GM23248 (cell line): ENCODE measurements around the gene ETFA. TPM values are rescaled to one million over a fixed set of nuclear protein-coding genes. Genes with fewer than 3 reads are reported as not detected.

ENCODE experiments used
- DNase-seq: peaks from one replicate; pipeline ENCODE4 v3.0.0-alpha.2; 2015
- H2AFZ ChIP-seq: fragments of 200-600 bp; sonication (generic); 2 replicates; pipeline ENCODE4 v1.6.1; 2016; ENCODE audit warnings: antibody characterized with exemption
- H3F3A ChIP-seq: fragments of 200-600 bp; sonication (generic); 2 replicates; pipeline ENCODE4 v1.6.1; 2016; ENCODE audit warnings: mild to moderate bottlenecking, antibody characterized with exemption, mixed run types; ENCODE audit not compliant: insufficient read depth
- H3K27ac ChIP-seq: fragments of 200-600 bp; sonication (generic); 2 replicates; pipeline ENCODE4 v1.5.1; 2016; ENCODE audit warnings: mild to moderate bottlenecking
- H3K27me3 ChIP-seq: fragments of 200-600 bp; sonication (generic); replicated peaks from 2 replicates; pipeline ENCODE4 v1.6.1; 2016; ENCODE audit warnings: mild to moderate bottlenecking; ENCODE audit not compliant: insufficient read depth
- H3K36me3 ChIP-seq: fragments of 200-600 bp; sonication (generic); 2 replicates; pipeline ENCODE4 v1.6.1; 2016; ENCODE audit warnings: low read depth, mild to moderate bottlenecking
- H3K4me1 ChIP-seq: fragments of 200-600 bp; sonication (generic); 2 replicates; pipeline ENCODE4 v1.6.1; 2016; ENCODE audit warnings: mild to moderate bottlenecking; ENCODE audit not compliant: insufficient read depth
- H3K4me2 ChIP-seq: fragments of 200-600 bp; sonication (generic); one replicate; pipeline ENCODE4 v1.6.1; 2016; ENCODE audit warnings: mild to moderate bottlenecking; ENCODE audit not compliant: unreplicated experiment
- H3K4me3 ChIP-seq: fragments of 200-600 bp; sonication (generic); 2 replicates; pipeline ENCODE4 v1.5.1; 2016; ENCODE audit warnings: mild to moderate bottlenecking
- H3K79me2 ChIP-seq: fragments of 200-600 bp; sonication (generic); 2 replicates; pipeline ENCODE4 v1.6.1; 2016; ENCODE audit warnings: mild to moderate bottlenecking; ENCODE audit not compliant: insufficient read depth
- H3K9ac ChIP-seq: fragments of 200-600 bp; sonication (generic); 2 replicates; pipeline ENCODE4 v1.6.1; 2016; ENCODE audit warnings: mild to moderate bottlenecking
- H3K9me2 ChIP-seq: fragments of 200-600 bp; sonication (generic); 2 replicates; pipeline ENCODE4 v1.6.1; 2016; ENCODE audit warnings: mixed run types, mild to moderate bottlenecking, moderate library complexity; ENCODE audit not compliant: insufficient read depth
- H3K9me3 ChIP-seq: fragments of 200-600 bp; sonication (generic); one replicate; pipeline ENCODE4 v1.6.1; 2017; ENCODE audit warnings: low read depth
- H4K20me1 ChIP-seq: fragments of 200-600 bp; sonication (generic); 2 replicates; pipeline ENCODE4 v1.6.0; 2016; ENCODE audit not compliant: insufficient read depth
- EZH2 ChIP-seq: fragments of 200-600 bp; sonication (generic); IDR thresholded peaks from 2 replicates; pipeline ENCODE4 v1.6.1; 2018; ENCODE audit warnings: antibody characterized with exemption, mild to moderate bottlenecking; ENCODE audit not compliant: insufficient read depth, poor library complexity, severe bottlenecking
- EZH2phosphoT487 ChIP-seq: fragments of 200-600 bp; sonication (generic); IDR thresholded peaks from 2 replicates; pipeline ENCODE4 v1.6.1; 2018; ENCODE audit warnings: antibody characterized with exemption, moderate library complexity, mild to moderate bottlenecking, low read depth; ENCODE audit not compliant: insufficient read depth
- WGBS, 2 experiments: methylation state at CpG; one replicate each; pipeline ENCODE4 v1.1.6; 2015 to 2017; ENCODE audit warnings: low lambda C conversion rate in 2 of 2, low coverage in 1 of 2; ENCODE audit errors: missing lambda C conversion rate in 2 of 2; 5-methylcytosine and 5-hydroxymethylcytosine counted together
- in situ Hi-C: fragments of 300-500 bp; cut with MboI; formaldehyde crosslinking; loops from 2 replicates; pipeline ENCODE4 v1.15.0; 2020
- polyA plus RNA-seq: library from polyadenylated mRNA; unstranded; fragments of >200 nt; fragmentation: Nextera tagmentation; extraction: Ambion mirVana; gene quantifications from 2 replicates; pipeline ENCODE4 v1.2.1, GENCODE V29; 2016
- total RNA-seq: library from RNA; depleted of rRNA; stranded (reverse); fragments of >200 nt; shearing (Covaris generic); gene quantifications from 2 replicates; pipeline ENCODE4 v1.2.3, GENCODE V29; 2014

ETFA gene
- total and polyA plus RNA-seq, 2 experiments from 2014 or later = 94.8 to 141 TPM

DNA sequence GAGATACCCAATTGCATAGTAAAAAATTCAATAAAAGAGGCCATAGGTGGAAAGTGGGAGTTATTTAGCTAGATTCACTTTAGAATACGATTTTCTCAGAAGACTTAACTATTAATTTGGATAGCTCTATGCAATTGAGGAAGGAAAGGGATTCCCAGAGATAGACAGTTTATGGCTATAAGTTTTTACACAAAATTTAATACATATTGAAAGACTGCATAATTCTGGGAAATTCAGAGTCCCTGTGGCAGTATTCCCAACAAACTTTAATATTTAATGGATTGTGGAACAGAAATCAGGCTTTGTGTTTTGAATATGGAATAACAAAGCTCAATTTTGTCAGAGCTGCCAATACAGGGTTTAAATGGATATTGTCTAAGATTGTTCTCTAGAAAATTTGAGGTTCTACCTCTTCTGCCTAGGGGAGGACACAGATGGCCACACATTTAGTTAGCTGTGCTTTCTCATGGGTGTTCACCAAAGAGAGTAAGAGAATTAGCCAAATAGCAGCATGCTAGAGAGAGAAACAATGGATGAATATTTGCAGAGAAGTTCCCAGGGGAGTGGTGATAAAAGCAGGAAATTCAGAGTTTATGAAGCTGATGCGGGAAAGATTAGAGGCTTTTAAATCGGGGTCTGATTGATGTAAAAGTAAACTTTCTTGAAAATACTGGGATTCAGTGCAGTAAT, 33.8 kb upstream of the ETFA start:
- H4K20me1 ChIP-seq = no peaks in the 10 kb centered on the region
- H3K79me2 ChIP-seq = no peaks in the 10 kb centered on the region
- whole genome bisulfite sequencing, 2 experiments = 72 to 78% methylated on average over 3 of the region's 3 CpGs
- H2AFZ ChIP-seq = no peak overlapping the region
- H3K9me2 ChIP-seq = no peaks in the 10 kb centered on the region
- no peak for DNase-seq
- H3F3A ChIP-seq = peaks cover 7% of the 10 kb centered on the region; the same call in 1 of the 2 replicates
- no peak overlapping the region for H3K4me3 ChIP-seq
- in situ Hi-C loops = no loop called here
- peaks cover 63% of the 10 kb centered on the region for H3K27me3 ChIP-seq
- H3K4me2 ChIP-seq = no peak overlapping the region
- TF ChIP-seq EZH2phosphoT487 = no peak
- TF ChIP-seq EZH2 = no peak
- no peaks in the 10 kb centered on the region for H3K9me3 ChIP-seq
- no peak overlapping the region for H3K27ac ChIP-seq
- H3K36me3 ChIP-seq = no peaks in the 10 kb centered on the region
- H3K4me1 ChIP-seq = no peaks in the 10 kb centered on the region
- no peak overlapping the region for H3K9ac ChIP-seq

DNA sequence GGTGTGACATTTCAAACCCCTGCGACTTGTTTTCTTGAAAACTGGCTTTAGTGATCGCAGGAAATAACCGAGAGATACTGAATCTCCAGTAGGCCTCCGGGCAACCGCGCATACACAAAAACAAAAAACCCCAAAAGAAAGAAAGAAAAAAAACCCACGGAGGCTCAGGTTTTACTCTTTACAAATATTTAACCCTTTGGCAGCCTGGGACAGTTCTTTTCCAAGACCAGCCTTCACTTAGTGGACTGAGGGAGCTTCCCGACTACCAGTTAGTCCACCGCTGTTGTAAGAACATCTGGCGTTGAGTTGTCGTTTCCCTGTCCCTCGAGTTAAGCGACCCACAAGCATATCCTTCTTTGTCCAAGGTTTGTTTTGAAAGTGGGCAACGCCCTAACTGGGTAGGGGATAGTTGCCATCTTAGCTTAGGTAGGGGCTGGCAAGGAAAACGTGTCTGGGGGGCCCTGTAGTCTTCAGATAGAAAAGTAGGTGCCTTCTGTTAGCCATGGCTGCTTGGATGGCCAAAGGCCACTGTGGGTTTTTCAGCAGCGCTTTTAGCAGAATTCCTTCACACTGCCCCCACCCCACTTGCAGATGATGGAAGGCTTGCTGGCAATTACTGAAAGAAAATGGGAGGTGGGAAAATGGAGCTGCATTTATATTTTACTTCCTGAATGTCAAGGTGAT, 32.2 kb upstream of the ETFA start:
- no peak overlapping the region for H3K4me3 ChIP-seq
- no peaks in the 10 kb centered on the region for H3K9me2 ChIP-seq
- peaks cover 79% of the 10 kb centered on the region for H3K27me3 ChIP-seq
- no peak for DNase-seq
- in situ Hi-C loops = no loop called here
- H3K4me2 ChIP-seq = no peak overlapping the region
- no peaks in the 10 kb centered on the region for H3F3A ChIP-seq
- H3K9me3 ChIP-seq = no peaks in the 10 kb centered on the region
- no peak overlapping the region for H3K9ac ChIP-seq
- TF ChIP-seq EZH2phosphoT487 = no peak
- TF ChIP-seq EZH2 = peak; percentile 37
- no peaks in the 10 kb centered on the region for H4K20me1 ChIP-seq
- no peak overlapping the region for H2AFZ ChIP-seq
- no peaks in the 10 kb centered on the region for H3K4me1 ChIP-seq
- no peaks in the 10 kb centered on the region for H3K79me2 ChIP-seq
- WGBS, 2 experiments = 66 to 71% methylated on average over 15 to 16 of the region's 16 CpGs
- no peak overlapping the region for H3K27ac ChIP-seq
- H3K36me3 ChIP-seq = no peaks in the 10 kb centered on the region

DNA sequence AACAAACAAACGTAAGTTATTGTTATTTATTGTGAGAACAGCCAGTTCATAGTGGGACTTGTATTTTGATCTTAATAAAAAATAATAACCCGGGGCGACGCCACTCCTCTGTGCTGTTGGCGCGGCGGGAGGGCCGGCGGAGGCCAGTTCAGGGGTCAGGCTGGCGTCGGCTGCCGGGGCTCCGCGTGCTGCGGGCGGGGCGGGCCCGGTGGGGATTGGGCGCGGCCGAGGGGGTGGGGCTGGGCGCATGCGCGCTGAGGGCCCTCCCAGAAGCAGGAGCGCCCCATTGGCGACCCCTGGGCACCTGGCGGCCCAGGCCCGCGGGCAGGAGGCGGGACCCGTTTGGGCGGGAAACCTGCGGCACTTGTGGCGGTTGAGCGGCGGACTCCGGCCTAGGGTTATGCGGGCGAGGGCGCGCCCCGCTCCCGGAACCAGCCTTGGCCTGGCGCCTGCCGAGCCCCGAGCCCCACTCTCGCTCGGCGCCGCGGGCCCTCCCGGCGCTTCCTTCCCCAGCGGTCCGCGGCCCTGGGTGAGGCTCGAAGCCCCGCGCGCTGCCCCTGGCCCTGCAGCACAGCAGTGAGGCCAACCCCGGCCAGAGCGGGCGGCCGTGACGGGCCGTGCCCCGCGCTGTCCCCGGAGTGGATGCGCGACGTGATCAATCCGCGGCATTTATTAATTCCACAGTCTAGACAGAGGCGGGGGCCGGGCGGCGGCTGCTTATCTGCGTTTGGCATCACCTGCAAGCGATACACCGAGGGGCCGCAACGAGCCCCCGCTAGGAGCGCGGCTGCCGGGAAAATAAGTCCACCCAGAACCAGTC, 31.3 kb upstream of the ETFA start:
- Histone ChIP-seq H3K9ac (no peak overlapping the region), H3K79me2 (no peaks in the 10 kb centered on the region), H3K4me3 (no peak overlapping the region), H4K20me1 (no peaks in the 10 kb centered on the region), H3K27ac (no peak overlapping the region), H3K4me1 (no peaks in the 10 kb centered on the region), H3F3A (no peaks in the 10 kb centered on the region), H3K4me2 (no peak overlapping the region), H2AFZ (no peak overlapping the region), H3K27me3 (peaks cover 81% of the 10 kb centered on the region), H3K9me2 (no peaks in the 10 kb centered on the region), H3K36me3 (no peaks in the 10 kb centered on the region), H3K9me3 (no peaks in the 10 kb centered on the region)
- in situ Hi-C loops = no loop called here
- DNase-seq = no peak
- TF ChIP-seq EZH2phosphoT487 = no peak
- TF ChIP-seq EZH2 = peak; percentile 73
- WGBS, 2 experiments = 20 to 23% methylated on average over 51 to 68 of the region's 87 CpGs

DNA sequence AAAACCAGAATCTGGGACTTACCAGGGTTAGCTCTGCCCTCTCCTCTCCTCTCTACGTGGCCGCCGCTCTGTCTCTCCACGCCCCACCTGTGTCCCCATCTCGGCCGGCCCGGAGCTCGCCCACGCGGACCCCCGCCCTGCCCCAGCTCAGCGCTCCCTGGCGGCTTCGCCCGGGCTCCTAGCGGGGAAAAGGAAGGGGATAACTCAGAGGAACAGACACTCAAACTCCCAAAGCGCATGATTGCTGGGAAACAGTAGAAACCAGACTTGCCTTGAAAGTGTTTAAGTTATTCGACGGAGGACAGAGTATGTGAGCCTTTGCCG, 30.8 kb upstream of the ETFA start:
- TF ChIP-seq EZH2 (peak; percentile 93), EZH2phosphoT487 (no peak)
- no peak for DNase-seq
- no peaks in the 10 kb centered on the region for H3K36me3 ChIP-seq
- no peaks in the 10 kb centered on the region; the same call in 1 of the 2 replicates for H3F3A ChIP-seq
- no peak overlapping the region for H2AFZ ChIP-seq
- no peak overlapping the region for H3K27ac ChIP-seq
- H3K9me3 ChIP-seq = no peaks in the 10 kb centered on the region
- H3K9ac ChIP-seq = no peak overlapping the region
- no peaks in the 10 kb centered on the region for H3K4me1 ChIP-seq
- H3K79me2 ChIP-seq = no peaks in the 10 kb centered on the region
- H3K4me3 ChIP-seq = no peak overlapping the region
- peaks cover 87% of the 10 kb centered on the region for H3K27me3 ChIP-seq
- no peaks in the 10 kb centered on the region for H3K9me2 ChIP-seq
- WGBS, 2 experiments = 27% methylated on average over 14 to 20 of the region's 20 CpGs
- in situ Hi-C loops = no loop called here
- no peak overlapping the region for H3K4me2 ChIP-seq
- H4K20me1 ChIP-seq = no peaks in the 10 kb centered on the region
